SK-N-SH treated with all-trans-retinoic acid at 6 μM for 48 hours (cell line): ENCODE measurements around the gene C1QL1.

Experiments
- ATAC-seq: fragments of 200-7000 bp; cut with Tn5 transposase; 3 replicates; pipeline ENCODE4 v1.9.1; 2020; ENCODE audit warnings: mild to moderate bottlenecking, moderate library complexity
- BACH2 ChIP-seq: fragments of 250-450 bp; sonication (Bioruptor Pico); IDR thresholded peaks from 2 replicates; pipeline ENCODE4 v1.9.0; 2021; ENCODE audit warnings: mild to moderate bottlenecking, borderline replicate concordance
- CSDC2 ChIP-seq: fragments of 250-450 bp; sonication (Bioruptor Pico); IDR thresholded peaks from 2 replicates; pipeline ENCODE4 v1.5.0; 2020; ENCODE audit warnings: mild to moderate bottlenecking, moderate library complexity
- ESRRG ChIP-seq: fragments of 250-450 bp; sonication (Bioruptor Pico); IDR thresholded peaks from 2 replicates; pipeline ENCODE4 v1.6.1; 2021; ENCODE audit warnings: mild to moderate bottlenecking
- GLIS3 ChIP-seq: fragments of 250-450 bp; sonication (Bioruptor Pico); IDR thresholded peaks from 2 replicates; pipeline ENCODE4 v1.5.0; 2020; ENCODE audit warnings: mild to moderate bottlenecking, moderate library complexity
- ISL1 ChIP-seq: fragments of 250-450 bp; sonication (Bioruptor Pico); IDR thresholded peaks from 2 replicates; pipeline ENCODE4 v2.1.2; 2022; ENCODE audit warnings: mild to moderate bottlenecking, moderate library complexity
- OSR1 ChIP-seq: fragments of 250-450 bp; sonication (Bioruptor Pico); IDR thresholded peaks from 2 replicates; pipeline ENCODE4 v1.8.0; 2022; ENCODE audit warnings: moderate library complexity, mild to moderate bottlenecking, inconsistent platforms
- PPARA ChIP-seq: fragments of 250-450 bp; sonication (Bioruptor Pico); IDR thresholded peaks from 2 replicates; pipeline ENCODE4 v1.5.0; 2020; ENCODE audit warnings: mild to moderate bottlenecking, borderline replicate concordance
- RARB ChIP-seq: fragments of 250-450 bp; sonication (Bioruptor Pico); IDR thresholded peaks from 2 replicates; pipeline ENCODE4 v1.8.0; 2021; ENCODE audit warnings: mild to moderate bottlenecking, moderate library complexity
- SNAI2 ChIP-seq: fragments of 250-450 bp; sonication (Bioruptor Pico); IDR thresholded peaks from 2 replicates; pipeline ENCODE4 v1.5.0; 2020; ENCODE audit warnings: mild to moderate bottlenecking, moderate library complexity
- TCF4 ChIP-seq: fragments of 250-450 bp; sonication (Bioruptor Pico); IDR thresholded peaks from 2 replicates; pipeline ENCODE4 v1.8.0; 2021; ENCODE audit warnings: mild to moderate bottlenecking, moderate library complexity, borderline replicate concordance
- TOX ChIP-seq: fragments of 250-450 bp; sonication (Bioruptor Pico); IDR thresholded peaks from 2 replicates; pipeline ENCODE4 v1.8.0; 2021; ENCODE audit warnings: mild to moderate bottlenecking, moderate library complexity, borderline replicate concordance
- ZC3H10 ChIP-seq: fragments of 250-450 bp; sonication (Bioruptor Pico); IDR thresholded peaks from 2 replicates; pipeline ENCODE4 v1.5.1; 2021; ENCODE audit warnings: mild to moderate bottlenecking, moderate library complexity
- ZFP3 ChIP-seq: fragments of 250-450 bp; sonication (Bioruptor Pico); IDR thresholded peaks from 2 replicates; pipeline ENCODE4 v1.5.0; 2020; ENCODE audit warnings: mild to moderate bottlenecking, moderate library complexity
- ZFP30 ChIP-seq: fragments of 450-650 bp; formaldehyde crosslinking; IDR thresholded peaks from 2 replicates; pipeline ENCODE4 v1.5.0; 2022; ENCODE audit warnings: mild to moderate bottlenecking, moderate library complexity
- ZNF565 ChIP-seq: fragments of 450-650 bp; formaldehyde crosslinking; conservative IDR thresholded peaks from 2 replicates; pipeline ENCODE4 v1.5.0; 2020; ENCODE audit warnings: low read depth, mild to moderate bottlenecking, moderate library complexity
- ZNF70 ChIP-seq: fragments of 450-650 bp; formaldehyde crosslinking; IDR thresholded peaks from 2 replicates; pipeline ENCODE4 v1.5.0; 2020; ENCODE audit warnings: mild to moderate bottlenecking, moderate library complexity
- ZNF8 ChIP-seq: fragments of 450-650 bp; formaldehyde crosslinking; IDR thresholded peaks from 2 replicates; pipeline ENCODE4 v1.5.0; 2020; ENCODE audit warnings: mild to moderate bottlenecking, moderate library complexity
- TF ChIP-seq, protein P1 (sequence below): fragments of 250-450 bp; sonication (Bioruptor Pico); IDR thresholded peaks from 2 replicates; pipeline ENCODE4 v1.5.1; 2020; ENCODE audit warnings: low read depth, mild to moderate bottlenecking, moderate library complexity
- TF ChIP-seq, protein P2 (sequence below): fragments of 250-450 bp; sonication (Bioruptor Pico); IDR thresholded peaks from 2 replicates; pipeline ENCODE4 v1.8.0; 2020; ENCODE audit warnings: mild to moderate bottlenecking, moderate library complexity, borderline replicate concordance
- TF ChIP-seq, protein P3 (sequence below): fragments of 250-450 bp; sonication (Bioruptor Pico); IDR thresholded peaks from 2 replicates; pipeline ENCODE4 v1.8.0; 2021; ENCODE audit warnings: low read depth, mild to moderate bottlenecking, moderate library complexity, borderline replicate concordance
- TF ChIP-seq, protein P4 (sequence below): fragments of 250-450 bp; sonication (Bioruptor Pico); IDR thresholded peaks from 2 replicates; pipeline ENCODE4 v1.5.1; 2021; ENCODE audit warnings: mild to moderate bottlenecking, moderate library complexity

The C1QL1 gene

DNA sequence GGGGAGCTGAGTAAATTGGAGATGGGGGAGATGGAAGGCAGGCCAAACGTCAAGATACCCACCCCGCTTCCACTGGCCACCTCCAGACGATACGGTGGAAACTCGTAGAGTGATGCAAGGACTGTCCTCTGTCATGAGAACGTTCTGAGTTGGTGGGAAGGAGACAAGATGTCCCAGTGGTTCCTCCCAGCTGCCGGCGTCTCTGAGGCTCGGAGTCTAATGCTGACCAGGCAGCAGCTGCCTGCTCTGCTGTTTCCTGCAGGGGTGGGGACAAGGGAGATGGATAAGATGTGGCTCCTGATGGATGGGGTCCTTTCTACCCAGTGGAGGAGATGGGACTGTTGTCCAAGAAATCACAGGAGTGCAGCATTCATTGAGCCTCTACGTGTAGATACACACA is 28.2 kb upstream of the C1QL1 start:
- TF ChIP-seq ESRRG (CRISPR knock-in tag) (no peak), TCF4 (CRISPR knock-in tag) (no peak), RARB (CRISPR knock-in tag) (no peak), ZFP30 (no peak), ZFP3 (CRISPR knock-in tag) (no peak), OSR1 (CRISPR knock-in tag) (no peak)
- TF ChIP-seq, protein P1, sequence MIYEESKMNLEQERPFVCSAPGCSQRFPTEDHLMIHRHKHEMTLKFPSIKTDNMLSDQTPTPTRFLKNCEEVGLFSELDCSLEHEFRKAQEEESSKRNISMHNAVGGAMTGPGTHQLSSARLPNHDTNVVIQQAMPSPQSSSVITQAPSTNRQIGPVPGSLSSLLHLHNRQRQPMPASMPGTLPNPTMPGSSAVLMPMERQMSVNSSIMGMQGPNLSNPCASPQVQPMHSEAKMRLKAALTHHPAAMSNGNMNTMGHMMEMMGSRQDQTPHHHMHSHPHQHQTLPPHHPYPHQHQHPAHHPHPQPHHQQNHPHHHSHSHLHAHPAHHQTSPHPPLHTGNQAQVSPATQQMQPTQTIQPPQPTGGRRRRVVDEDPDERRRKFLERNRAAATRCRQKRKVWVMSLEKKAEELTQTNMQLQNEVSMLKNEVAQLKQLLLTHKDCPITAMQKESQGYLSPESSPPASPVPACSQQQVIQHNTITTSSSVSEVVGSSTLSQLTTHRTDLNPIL (CRISPR knock-in tag), result no peak
- no peak for ATAC-seq

DNA sequence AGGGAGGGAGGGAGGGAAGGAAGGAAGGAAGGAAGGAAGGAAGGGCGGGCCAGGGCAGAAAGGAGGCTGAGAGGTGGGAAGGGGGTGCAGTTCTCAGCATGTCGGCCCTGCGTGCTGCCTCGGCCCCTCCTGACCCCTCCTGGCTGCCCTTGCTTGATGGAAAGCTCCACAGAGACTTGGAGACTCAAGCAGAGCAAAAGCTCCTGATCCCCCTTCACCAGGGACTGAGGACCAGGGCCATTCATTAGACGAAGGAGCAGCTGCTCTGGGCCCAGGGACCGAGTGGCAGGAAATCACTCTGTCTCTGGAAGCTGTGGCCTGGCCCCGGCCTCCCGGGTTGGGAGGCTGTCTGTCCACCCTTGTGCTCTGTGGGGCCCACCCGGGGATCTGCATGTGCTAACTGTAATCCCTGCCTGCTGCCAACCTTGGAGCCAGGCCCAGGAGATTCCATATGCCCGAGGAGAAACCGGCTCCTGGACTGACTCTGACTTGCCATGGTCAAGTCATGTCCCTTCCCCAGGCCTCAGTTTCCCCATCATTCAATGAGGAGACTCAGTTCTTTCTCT is 27.4 kb upstream of the C1QL1 start:
- TF ChIP-seq ISL1 (CRISPR knock-in tag) (no peak), RARB (CRISPR knock-in tag) (no peak), TOX (CRISPR knock-in tag) (no peak), ZNF70 (CRISPR knock-in tag) (no peak), ZC3H10 (CRISPR knock-in tag) (no peak), ESRRG (CRISPR knock-in tag) (no peak), ZNF565 (no peak), SNAI2 (CRISPR knock-in tag) (no peak), TCF4 (CRISPR knock-in tag) (no peak), ZFP3 (CRISPR knock-in tag) (no peak), ZFP30 (no peak), CSDC2 (CRISPR knock-in tag) (no peak), PPARA (CRISPR knock-in tag) (no peak), OSR1 (CRISPR knock-in tag) (no peak), GLIS3 (CRISPR knock-in tag) (no peak), ZNF8 (no peak)
- TF ChIP-seq, protein P1 (CRISPR knock-in tag), result no peak
- TF ChIP-seq, protein P2, sequence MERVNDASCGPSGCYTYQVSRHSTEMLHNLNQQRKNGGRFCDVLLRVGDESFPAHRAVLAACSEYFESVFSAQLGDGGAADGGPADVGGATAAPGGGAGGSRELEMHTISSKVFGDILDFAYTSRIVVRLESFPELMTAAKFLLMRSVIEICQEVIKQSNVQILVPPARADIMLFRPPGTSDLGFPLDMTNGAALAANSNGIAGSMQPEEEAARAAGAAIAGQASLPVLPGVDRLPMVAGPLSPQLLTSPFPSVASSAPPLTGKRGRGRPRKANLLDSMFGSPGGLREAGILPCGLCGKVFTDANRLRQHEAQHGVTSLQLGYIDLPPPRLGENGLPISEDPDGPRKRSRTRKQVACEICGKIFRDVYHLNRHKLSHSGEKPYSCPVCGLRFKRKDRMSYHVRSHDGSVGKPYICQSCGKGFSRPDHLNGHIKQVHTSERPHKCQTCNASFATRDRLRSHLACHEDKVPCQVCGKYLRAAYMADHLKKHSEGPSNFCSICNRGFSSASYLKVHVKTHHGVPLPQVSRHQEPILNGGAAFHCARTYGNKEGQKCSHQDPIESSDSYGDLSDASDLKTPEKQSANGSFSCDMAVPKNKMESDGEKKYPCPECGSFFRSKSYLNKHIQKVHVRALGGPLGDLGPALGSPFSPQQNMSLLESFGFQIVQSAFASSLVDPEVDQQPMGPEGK, result no peak
- TF ChIP-seq, protein P3, sequence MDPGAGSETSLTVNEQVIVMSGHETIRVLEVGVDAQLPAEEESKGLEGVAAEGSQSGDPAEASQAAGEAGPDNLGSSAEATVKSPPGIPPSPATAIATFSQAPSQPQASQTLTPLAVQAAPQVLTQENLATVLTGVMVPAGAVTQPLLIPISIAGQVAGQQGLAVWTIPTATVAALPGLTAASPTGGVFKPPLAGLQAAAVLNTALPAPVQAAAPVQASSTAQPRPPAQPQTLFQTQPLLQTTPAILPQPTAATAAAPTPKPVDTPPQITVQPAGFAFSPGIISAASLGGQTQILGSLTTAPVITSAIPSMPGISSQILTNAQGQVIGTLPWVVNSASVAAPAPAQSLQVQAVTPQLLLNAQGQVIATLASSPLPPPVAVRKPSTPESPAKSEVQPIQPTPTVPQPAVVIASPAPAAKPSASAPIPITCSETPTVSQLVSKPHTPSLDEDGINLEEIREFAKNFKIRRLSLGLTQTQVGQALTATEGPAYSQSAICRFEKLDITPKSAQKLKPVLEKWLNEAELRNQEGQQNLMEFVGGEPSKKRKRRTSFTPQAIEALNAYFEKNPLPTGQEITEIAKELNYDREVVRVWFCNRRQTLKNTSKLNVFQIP (CRISPR knock-in tag), result no peak
- TF ChIP-seq, protein P4, sequence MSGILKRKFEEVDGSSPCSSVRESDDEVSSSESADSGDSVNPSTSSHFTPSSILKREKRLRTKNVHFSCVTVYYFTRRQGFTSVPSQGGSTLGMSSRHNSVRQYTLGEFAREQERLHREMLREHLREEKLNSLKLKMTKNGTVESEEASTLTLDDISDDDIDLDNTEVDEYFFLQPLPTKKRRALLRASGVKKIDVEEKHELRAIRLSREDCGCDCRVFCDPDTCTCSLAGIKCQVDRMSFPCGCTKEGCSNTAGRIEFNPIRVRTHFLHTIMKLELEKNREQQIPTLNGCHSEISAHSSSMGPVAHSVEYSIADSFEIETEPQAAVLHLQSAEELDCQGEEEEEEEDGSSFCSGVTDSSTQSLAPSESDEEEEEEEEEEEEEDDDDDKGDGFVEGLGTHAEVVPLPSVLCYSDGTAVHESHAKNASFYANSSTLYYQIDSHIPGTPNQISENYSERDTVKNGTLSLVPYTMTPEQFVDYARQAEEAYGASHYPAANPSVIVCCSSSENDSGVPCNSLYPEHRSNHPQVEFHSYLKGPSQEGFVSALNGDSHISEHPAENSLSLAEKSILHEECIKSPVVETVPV, result no peak
- ATAC-seq, result no peak; the same call in 2 of the 3 replicates

DNA sequence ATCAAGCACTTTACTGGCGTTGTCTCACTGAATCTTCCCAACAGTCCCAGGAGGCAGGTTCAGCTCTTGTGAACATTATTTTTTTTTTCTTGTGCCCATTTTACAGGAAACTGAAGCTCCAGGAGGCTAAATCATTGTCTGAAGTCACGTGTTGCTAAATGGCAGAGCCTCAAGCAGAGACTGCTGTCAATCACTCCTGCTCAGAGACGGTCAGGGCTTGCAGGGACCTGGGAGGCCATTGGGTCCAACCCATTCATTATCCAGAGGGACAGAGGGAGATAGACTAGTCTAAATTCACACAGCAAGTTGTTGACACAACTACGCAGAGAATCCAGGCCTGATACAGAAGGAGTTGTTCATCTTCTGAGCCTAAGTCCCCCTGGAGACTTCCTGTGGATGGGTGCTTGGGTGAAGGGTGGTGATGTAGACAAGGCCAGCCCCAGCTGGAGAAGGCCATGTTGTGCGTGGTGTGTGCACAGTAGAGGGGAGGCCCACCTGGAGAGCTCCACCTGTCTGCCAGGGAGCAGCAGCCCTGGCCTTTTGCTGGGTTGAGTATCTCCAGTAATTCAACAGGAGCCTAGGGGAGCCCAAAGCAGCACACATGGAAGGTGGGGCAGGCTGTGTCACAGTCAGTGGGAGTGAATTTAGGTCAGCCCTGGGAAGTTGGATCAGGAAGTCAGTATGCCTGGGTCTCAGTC is 24.3 kb upstream of the C1QL1 start:
- ATAC-seq, result no peak
- no peak for TF ChIP-seq ZNF565
- TF ChIP-seq CSDC2 (CRISPR knock-in tag), result no peak
- TF ChIP-seq, protein P1 (CRISPR knock-in tag), result no peak
- TF ChIP-seq OSR1 (CRISPR knock-in tag), result no peak
- TF ChIP-seq, protein P4, result no peak
- TF ChIP-seq GLIS3 (CRISPR knock-in tag), result no peak
- TF ChIP-seq, protein P2, result no peak
- TF ChIP-seq BACH2 (CRISPR knock-in tag), result no peak
- no peak for TF ChIP-seq ISL1 (CRISPR knock-in tag)
